Measurements from ENCODE around the gene MRPL2. TPM values are rescaled to one million over a fixed set of nuclear protein-coding genes. Genes with fewer than 3 reads are reported as not detected.
"Not testable (repeated sequence)": the region's sequence is repeated elsewhere in the genome, so short reads cannot be mapped to it uniquely, and the experiment has no call there.

MRPL2 gene
- total and polyA plus RNA-seq, 11 donors = 54.0 to 142 (median 88.4) TPM

DNA sequence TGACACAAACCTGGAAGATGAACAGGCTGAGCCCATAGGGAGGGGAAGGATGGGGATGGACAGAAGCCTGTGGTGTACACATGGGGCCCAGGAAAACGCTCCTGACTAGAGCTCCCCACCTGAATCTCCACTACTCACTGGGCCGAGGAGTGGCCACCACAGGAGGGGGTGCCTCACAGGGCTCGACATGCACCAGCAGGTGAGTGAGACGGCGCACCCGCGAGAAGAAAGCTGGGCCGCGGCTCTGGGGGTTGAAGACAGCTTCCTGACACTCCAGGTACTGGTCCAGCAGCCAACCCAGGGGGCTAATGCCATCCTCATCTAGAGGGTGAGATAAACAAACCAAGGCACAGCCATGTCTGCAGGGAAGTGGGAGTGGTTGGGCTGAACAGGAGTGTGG, 15.9 kb downstream of the MRPL2 start:
- Histone ChIP-seq H3K4me1 (no peaks in the 10 kb centered on the region), H3K27ac (no peak overlapping the region), H3K36me3 (peaks cover 0 to 91% (median 69%) of the 10 kb centered on the region in 9 donors), H3K4me3 (no peak overlapping the region), H3K27me3 (no peaks in the 10 kb centered on the region), H3K9me3 (no peaks in the 10 kb centered on the region)
- no peak for DNase-seq
- no peak for ATAC-seq
- TF ChIP-seq, protein P1, sequence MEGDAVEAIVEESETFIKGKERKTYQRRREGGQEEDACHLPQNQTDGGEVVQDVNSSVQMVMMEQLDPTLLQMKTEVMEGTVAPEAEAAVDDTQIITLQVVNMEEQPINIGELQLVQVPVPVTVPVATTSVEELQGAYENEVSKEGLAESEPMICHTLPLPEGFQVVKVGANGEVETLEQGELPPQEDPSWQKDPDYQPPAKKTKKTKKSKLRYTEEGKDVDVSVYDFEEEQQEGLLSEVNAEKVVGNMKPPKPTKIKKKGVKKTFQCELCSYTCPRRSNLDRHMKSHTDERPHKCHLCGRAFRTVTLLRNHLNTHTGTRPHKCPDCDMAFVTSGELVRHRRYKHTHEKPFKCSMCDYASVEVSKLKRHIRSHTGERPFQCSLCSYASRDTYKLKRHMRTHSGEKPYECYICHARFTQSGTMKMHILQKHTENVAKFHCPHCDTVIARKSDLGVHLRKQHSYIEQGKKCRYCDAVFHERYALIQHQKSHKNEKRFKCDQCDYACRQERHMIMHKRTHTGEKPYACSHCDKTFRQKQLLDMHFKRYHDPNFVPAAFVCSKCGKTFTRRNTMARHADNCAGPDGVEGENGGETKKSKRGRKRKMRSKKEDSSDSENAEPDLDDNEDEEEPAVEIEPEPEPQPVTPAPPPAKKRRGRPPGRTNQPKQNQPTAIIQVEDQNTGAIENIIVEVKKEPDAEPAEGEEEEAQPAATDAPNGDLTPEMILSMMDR (IDR thresholded peaks at IDR 0.05) = no peak
- no peak for TF ChIP-seq POLR2A (IDR thresholded peaks at IDR 0.05)
- WGBS, 4 donors = 91 to 96% (median 94%) methylated on average over 9 of the region's 9 CpGs
- intact Hi-C loops (cut with DNase I) = no loop called here

DNA sequence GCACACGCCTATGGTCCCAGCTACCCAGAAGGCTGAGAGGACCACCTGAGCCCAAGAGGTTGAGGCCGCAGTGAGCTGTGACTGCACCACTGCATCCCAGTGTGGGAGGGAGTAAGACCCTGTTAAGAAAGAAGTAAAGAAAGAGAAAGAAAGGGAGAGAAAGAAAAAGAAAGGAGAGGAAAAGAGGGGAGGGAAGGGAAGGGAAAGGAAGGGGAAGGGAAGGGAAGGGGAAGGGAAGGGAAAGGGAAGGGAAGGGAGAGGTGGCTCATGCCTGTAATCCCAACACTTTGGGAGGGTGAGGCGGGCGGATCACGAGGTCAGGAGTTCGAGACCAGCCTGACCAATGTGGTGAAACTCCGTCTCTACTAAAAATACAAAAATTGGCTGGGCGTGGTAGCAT, 17.8 kb downstream of the MRPL2 start:
- H3K4me3 ChIP-seq; H3K9me3 ChIP-seq; H3K27me3 ChIP-seq; DNase-seq; intact Hi-C loops (cut with DNase I); H3K27ac ChIP-seq; ATAC-seq: not testable (repeated sequence)
- 93 to 96% (median 95%) methylated on average over 8 of the region's 8 CpGs for WGBS, 4 donors
- Histone ChIP-seq H3K36me3 (peaks cover 0 to 91% (median 64%) of the 10 kb centered on the region in 9 donors), H3K4me1 (peaks cover 0 to 11% (median 1%) of the 10 kb centered on the region in 12 donors)

DNA sequence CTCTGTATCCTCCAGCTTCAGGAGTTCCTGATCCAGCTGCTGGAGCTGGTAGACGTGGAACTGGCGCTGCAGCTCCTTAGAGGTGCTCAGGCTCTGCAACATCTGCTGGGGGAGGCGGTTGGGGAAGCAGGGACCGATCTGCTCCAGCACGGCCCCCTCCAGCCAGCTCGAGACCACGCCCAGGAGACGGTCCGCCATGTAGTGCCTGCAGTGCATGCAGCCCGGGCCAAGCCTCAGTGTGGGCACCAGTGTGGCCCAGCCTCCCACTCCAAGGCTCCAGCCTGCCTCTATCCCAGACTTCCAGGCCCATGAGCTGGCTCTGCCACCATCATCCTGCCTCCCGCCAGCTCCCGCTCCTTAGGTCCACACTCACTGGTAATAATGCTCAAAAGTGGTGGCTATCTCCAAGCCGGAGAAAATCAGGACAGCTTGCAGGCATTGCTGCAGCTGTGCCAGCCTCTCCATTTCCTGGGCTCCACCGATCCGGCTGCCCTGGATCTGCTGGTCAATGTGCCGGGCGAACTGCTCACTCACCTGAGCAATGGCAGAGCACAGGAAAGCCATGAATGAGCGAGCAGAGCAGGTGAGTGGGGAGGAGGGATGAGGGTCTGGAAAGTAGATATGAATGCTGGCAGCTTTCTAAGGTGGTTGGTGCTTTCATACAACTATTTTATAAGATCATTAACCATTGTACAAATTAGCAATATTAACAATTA, 18.5 kb downstream of the MRPL2 start:
- H3K4me1 ChIP-seq = peaks cover 0 to 17% (median 1%) of the 10 kb centered on the region in 12 donors
- H3K27me3 ChIP-seq = no peaks in the 10 kb centered on the region
- H3K36me3 ChIP-seq = peaks cover 0 to 85% (median 58%) of the 10 kb centered on the region in 9 donors
- ATAC-seq (no peak), DNase-seq (no peak)
- no peaks in the 10 kb centered on the region for H3K9me3 ChIP-seq
- intact Hi-C loops (cut with DNase I) = no loop called here
- no peak overlapping the region for H3K4me3 ChIP-seq
- 93 to 96% (median 94%) methylated on average over 17 to 18 of the region's 18 CpGs for WGBS, 4 donors
- no peak overlapping the region for H3K27ac ChIP-seq
- no peak for TF ChIP-seq POLR2A (IDR thresholded peaks at IDR 0.05)
- TF ChIP-seq, protein P1 (IDR thresholded peaks at IDR 0.05) = no peak

DNA sequence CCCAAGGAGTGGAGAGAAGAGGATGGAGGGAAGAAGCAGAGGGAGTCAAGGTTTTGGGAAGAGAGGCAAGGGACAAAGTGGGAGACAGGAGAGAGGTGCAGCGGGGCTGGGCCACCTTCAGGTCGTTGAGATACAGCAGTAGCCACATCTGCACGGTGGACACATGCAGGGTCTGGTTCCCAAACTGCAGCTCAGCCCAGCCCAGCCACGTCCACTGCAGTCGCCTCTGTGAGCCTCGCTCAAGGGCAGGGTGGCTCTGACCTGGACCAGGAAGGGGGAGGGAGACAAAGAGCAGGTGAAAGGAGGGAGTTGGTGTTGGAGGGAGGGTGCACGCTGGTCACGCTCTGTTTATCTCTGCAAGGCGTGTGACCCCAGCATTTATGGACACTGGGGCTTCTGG, 20.5 kb downstream of the MRPL2 start:
- Histone ChIP-seq H3K27me3 (no peaks in the 10 kb centered on the region), H3K27ac (no peak overlapping the region), H3K4me1 (peaks cover 0 to 24% (median 5%) of the 10 kb centered on the region in 12 donors), H3K36me3 (peaks cover 0 to 82% (median 62%) of the 10 kb centered on the region in 9 donors), H3K9me3 (no peaks in the 10 kb centered on the region), H3K4me3 (no peak overlapping the region)
- no peak for TF ChIP-seq POLR2A (IDR thresholded peaks at IDR 0.05)
- TF ChIP-seq, protein P1 (IDR thresholded peaks at IDR 0.05) = no peak
- intact Hi-C loops (cut with DNase I) = no loop called here
- no peak for ATAC-seq
- no peak for DNase-seq
- WGBS, 4 donors = 76 to 86% (median 81%) methylated on average over 9 of the region's 9 CpGs

All from heart left ventricle (tissue), 16 donors.